CD4-positive, alpha-beta T cell treated with Interleukin-6 at 100 ng/mL for 8 hours (primary cell): ENCODE results near the gene TSC2.
"Not testable (repeated sequence)": the region's sequence is repeated elsewhere in the genome, so short reads cannot be mapped to it uniquely, and the experiment has no call there.

Source experiments
- DNase-seq: peaks from one replicate; pipeline ENCODE4 v3.0.0-alpha.2; 2020; ENCODE audit warnings: mixed read lengths, low spot score

TSC2 gene

DNA sequence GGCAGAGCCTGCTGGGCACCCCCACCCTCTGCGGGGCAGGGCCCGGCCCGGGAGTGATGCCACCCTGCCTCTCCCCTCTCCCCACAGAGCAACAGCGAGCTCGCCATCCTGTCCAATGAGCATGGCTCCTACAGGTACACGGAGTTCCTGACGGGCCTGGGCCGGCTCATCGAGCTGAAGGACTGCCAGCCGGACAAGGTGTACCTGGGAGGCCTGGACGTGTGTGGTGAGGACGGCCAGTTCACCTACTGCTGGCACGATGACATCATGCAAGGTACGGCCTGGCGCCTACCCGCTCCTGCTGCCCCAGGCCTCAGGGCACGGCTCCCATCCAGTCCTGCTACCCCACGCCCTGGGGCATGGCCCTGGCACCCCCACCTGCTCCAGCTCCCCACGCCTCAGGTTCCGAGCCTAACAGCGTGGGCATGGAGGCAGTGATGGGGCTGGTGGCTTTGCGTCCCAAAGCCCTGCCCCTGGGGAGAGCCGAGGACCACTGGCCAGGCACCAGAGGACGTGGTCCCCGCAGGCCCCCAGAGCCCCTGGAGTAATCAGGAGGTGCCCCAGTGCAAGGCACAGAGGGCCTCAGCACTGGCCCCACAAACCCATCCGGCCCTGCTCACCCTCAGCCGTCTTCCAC is 38.4 kb downstream of the TSC2 start:
- DNase-seq: no peak

DNA sequence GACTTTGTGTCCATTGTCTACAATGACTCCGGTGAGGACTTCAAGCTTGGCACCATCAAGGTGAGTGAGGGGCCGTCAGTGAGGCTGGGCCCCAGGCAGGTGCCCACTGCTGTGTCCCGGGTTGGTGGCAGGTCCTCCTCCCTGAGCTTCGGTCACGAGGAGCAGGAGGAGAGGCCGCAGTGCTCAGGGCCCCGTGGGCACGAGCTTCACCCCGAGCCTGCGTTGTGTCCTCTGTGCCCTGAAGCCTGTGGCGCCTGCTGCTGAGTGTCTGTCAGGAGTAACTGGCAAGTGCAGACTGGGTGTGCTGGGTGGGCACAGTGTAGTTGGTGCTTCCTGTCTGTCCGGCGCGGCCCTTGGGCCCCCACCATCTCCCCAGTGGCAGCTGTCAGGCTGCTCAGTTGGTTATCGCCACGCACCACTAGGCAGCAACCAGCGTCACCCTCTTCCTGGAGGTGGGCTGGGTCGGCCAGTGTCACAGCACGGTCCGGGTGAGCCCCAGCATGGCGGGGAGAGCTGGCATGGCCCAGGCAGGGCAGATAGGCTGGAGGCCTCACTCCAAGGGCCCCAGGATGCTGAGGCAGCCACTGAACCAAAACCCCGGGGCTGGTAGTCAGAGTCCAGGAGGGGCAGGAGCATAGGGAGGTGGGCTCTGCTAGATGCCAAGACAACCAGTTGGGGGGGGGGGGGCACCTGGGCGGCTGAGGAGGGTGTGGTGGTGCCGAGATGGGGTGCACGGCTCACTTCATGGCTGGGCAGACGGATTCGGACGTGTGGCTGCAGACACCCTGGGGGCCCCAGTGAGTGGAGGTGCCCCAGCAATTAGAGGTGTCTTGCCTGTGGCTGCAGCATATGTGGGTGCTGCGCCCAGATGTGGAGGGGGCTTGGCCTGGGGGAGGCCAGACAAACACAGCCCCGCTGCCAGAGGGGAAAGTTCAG is 39.3 kb downstream of the TSC2 start:
- DNase-seq: no peak

DNA sequence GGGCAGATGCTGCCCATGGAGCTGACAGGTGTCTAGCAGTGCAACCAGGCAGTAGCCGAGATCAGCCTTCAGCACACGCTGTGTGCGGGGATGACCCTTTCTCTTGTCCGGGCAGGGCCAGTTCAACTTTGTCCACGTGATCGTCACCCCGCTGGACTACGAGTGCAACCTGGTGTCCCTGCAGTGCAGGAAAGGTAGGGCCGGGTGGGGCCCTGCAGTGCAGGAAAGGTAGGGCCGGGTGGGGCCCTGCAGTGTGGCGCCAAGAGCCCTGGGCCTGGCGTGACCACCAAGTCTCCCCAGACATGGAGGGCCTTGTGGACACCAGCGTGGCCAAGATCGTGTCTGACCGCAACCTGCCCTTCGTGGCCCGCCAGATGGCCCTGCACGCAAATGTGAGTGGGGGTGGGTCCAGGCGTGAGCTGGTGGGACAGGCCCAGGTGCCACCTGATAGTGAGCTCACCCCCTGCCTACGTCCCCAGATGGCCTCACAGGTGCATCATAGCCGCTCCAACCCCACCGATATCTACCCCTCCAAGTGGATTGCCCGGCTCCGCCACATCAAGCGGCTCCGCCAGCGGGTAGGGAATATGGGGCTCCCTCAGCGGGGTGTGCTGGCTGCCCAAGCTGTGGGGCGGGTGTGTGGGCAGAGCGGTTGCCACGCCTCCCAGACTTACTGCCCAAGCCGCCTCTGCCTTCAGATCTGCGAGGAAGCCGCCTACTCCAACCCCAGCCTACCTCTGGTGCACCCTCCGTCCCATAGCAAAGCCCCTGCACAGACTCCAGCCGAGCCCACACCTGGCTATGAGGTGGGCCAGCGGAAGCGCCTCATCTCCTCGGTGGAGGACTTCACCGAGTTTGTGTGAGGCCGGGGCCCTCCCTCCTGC is 40.2 kb downstream of the TSC2 start:
- DNase-seq: no peak

DNA sequence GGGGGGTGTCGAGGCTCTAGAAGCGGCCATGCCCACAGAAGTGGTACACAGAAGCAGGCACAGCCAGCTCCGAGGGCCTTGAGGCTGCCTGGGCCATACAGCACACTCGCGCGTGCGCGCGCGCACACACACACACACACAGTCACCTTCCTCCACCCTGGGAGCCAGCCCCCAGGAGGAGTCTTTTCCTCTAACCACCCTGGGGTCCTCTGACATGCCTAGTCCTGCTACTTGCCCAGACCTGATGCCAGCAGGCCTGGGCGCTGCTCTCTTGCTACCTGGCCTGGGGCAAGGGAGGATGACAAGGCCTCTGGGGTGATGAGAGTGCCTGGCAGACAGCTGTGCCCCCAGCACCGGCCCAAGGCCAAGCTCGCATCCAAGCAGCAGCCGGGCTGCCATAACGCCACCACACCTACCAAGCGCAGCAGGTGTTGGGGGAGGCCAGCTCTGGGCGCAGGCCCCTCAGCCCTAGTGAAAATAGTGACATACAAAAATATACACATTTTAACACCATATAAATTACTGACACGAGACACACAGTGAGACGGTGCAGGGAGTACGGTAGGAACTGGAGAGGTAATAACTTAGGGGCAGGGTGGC is 41.1 kb downstream of the TSC2 start:
- DNase-seq: no peak

DNA sequence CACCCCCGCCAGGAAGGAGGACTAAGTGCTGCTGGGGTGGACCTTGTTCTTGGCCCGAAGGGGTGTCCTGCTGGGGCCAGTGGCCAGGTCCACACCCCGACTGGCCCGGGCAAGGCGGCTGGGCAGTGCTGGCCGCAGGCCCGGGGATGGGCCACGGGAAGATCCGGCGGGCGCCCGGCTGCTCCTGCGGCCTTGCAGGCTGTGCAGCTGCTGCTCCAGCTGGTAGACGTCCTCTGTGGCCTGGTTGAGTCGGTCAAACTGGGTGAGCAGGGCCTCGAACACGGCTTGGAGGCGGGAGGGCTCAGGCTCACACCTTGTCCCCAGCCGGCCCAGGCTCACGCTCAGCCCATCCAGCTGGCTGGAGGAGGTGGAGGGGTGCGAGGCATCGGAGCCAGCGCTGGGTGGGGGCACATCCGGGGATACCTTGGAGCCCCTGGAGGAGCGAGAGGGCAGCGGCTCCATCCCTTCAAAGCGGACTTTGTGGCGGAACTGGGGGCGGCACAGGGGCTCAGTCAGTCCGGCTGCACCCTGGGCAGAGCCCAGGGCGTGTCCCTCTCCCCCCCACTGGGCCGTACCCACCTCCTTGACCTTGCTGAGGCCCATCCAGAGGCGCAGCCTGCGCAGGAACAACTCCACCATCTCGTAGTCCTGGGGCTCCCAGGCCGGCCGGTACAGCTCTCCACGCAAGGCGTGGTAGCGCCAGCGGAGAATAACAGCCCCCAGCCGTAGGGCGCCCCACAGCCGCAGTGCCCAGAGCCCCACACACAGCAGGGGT is 42.1 kb downstream of the TSC2 start:
- no peak for DNase-seq

DNA sequence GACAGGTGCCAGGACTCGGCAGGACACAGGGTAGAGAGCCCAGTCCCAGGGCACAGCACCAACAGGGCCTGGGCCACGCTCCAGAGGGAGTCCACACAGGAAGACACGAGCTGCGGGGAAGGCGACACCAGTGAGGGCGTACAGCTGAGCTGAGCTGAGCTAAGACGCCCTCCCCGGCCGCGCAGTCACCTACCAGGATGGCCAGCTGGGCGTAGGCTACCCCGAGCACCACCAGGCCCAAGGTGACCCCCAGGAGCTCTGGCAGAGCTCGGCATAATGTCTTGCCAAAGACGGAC is 42.6 kb downstream of the TSC2 start:
- no peak for DNase-seq

DNA sequence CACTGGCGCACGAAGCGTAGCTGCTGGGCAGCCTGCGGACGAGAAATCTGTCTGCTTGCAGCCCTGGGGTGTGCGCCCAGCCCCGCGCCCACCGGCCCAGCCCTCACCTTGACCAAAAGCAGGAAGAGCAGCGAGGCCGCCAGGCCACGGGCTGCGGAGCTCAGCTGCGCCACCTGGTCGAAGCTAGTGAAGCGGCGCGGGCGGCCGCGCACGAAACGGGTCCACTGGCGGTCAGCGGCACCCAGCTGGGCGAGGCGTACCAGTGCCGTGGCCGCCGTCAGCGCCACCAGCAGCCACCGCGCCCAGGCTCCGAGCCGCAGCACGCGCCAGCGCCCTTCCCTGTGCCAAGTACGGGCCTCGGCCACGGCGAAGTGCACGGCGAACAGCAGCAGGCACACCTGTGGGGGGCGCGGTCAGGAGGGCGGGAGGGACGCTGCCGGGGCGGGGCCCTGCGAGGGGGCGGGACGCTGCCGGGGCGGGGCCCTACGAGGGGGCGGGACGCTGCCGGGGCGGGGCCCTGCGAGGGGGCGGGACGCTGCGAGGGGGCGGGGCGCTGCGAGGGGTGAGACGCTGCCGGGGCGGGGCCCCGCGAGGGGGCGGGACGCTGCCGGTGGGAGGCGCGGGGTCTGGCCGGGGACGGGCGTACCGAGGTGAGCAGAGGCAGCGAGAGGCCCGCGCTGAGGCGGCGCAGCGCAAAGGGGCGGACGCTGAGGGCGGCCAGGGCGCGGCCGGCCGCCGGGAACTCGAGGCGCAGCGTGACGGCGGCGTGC is 43.2 kb downstream of the TSC2 start:
- peak; percentile 24 for DNase-seq

DNA sequence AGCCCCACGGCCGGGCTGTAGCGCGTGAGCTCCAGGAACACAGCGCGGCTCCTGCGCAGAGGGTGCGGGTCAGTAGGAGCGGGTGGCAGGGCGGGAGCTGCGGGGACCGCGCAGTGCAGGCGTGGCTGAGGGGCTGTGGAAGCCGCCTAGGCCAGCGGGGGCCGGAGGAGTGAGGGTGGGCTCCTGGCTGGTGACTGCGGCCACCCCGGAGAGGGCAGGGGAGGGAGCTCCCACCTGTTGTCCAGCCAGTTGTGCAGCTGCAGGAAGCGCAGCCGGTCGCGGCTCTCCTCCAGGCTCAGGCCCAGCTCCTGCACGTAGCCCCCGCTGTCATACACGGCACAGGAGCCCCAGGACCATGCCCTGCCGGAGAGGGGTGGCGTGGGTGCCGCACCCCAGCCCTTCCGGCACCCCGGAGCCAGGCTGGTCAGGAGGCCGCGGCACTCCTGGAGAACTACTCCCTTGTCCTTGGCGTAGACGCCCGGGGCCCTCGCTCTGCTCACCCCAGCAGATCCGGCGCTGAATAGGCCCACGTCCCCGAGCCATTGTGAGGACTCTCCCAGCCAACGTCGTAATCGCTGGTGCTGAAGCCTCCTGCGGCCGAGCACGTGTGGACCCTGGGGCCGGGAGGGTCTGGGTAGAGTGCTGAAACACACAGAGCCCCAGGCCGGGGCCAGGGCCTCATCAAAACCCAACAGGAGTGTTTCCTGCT is 43.9 kb downstream of the TSC2 start:
- DNase-seq: no peak

DNA sequence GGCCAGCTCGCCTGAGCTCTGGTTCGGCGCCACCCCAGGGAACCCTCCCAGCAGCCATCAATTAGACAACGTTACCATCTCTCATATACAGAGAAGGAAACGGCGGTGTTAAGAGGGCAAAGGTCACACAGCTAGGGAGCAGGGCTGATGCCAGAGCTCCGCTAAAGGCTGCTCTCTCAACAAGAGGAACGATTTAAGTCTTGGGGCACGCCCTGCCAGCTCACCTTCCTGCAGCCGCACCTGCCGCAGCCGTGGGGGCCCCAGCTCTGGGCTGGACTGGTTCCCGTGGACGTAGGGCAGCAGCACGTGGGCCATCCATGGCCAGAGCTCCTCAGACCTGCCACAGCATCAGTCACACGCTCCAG is 44.5 kb downstream of the TSC2 start:
- DNase-seq: no peak

DNA sequence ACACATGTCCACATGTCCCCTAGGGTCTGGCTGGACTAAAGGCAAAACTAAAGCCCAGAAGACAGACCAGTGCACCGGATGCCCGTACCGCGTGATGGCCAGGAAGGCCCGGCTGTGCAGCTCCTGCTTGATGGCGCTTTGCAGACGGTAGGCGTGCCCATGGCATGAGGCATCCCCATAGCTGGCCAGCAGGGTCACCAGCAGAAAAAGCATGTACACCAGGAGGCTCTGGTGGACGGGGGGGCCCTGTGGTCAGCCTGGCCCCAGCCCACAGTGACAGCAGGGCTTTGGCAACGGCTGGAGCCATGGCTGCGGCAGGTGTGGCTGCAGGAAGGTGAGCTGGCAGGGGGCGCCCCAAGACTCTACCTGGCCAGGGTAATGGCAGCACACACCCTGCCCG is 45.1 kb downstream of the TSC2 start:
- no peak for DNase-seq

DNA sequence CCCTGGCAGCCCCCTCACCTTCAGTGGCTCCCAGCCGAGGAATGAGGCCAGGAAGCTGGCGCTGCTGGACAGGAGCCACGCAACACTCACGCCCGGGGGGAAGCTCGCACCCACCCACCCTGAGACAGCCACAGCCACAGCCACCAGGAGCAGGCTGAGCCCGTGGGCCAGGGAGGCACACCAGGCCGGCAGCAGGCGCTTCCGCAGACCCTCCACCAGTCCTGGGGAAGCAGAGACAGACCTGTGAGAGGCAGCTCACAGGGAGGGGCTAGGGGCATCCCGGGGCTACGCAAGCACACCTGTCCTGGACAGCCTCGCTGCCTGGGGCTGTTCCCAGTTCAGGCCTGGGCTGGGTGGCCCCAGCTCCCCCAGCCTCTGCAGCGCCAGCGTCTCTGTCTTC is 46.0 kb downstream of the TSC2 start:
- DNase-seq: no peak

DNA sequence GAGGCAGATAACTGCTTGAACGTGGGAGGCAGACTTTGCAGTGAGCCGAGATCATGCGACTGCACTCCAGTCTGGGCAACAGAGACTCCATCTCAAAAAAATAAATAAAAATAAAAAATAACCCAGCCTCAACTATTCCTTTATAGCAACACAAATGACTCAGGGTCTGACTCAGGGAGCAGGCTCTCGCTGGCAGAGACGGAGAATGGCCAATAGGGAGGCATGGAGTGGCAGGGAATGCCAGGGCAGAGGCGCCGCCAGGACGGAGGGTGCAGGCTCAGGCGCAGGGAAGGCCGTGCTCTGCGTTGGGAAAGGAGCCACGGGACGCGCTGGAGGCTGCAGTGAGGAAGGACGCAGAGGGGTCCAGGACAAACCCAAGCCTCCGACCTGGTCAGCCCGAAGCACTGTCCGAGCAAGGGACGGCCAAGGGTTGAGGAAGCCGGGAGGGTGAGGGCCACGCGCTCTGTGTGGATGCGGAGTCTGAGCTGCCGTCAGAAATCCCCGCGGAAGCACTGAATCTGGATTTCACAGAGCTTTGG is 47.6 kb downstream of the TSC2 start:
- DNase-seq: no peak

DNA sequence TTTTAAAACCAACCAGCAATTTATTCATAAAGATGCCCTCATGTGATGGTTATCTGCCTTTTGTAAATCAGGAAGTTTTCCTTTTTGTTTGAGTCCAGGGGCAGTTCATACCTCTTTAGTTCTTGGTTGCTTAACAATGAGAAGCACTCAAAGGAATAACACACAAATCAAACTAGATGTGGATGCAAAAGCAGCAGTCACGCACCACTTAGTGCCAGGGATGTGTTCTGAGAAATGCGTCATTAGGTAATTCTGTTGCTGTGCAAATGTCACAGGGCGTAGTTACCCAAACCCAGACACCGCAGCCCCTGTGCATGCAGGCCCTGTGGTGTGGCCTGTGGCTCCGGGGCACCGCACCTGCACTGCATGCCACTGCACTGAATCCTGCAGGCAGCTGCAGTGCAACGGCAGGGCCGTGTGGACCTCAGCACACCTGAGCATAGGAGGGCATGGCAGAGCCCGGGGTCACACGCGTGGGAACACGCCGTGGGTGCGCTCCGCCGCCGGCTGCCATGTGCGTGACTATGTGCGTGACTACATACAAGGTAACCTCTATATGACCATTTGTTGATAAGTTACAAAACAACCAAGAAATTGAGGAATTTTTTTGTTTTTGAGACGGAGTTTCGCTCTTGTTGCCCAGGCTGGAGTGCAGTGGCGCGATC is 48.3 kb downstream of the TSC2 start:
- no peak for DNase-seq

DNA sequence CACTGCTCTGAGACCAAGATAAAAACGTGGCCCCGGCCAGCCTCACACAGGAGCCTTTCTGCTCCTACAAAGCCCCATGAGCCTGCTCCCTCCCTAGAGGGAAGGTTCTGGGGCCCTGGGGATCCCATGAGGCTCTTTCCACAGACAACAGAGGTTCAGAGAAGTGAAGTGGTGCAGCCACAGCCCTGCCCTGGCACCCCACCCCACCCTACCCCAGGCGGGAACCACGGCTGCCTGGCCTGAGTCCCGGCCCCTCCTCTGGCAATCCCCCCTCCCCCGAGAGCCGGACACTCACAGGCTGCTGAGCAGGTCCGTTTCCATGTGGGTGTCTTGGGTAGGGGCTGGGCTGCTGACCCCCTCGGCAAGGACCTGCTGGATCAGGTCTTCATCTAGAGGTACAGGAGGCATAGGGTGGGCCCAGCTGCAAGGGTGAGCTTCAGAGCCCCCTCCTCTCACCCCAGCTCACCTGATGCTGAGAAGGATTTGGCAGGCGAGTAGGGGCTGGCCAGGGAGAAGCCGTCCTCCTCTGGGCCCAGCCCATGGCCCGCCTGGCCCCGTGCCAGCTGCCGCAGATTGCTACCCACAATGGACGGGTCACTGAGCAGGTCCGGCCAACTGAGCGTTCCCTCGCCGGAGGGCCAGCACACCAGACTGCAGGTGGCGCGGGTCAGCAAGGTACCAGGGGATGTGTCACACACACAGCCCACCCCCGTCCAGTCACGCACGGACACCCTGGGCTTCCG is 49.2 kb downstream of the TSC2 start:
- DNase-seq: no peak

DNA sequence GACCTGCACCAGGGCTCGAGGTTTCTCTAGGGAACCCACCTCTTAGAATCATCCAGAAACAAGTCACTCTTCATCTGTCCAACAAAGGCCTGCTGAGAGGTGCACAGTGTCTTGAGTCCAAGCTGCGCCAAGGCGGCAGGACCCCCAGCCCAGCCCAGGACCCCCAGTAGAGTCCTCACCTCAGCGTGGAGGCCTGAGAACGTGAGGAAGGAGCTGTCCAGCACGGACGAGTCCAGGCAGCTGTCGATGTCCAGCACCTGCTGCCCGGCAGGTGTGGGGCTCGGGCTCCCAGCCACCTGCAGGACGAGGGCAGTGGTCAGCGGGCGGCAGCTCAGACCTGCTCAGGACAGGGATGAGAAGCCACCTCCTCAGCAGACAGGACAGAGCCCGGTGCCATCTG is 49.9 kb downstream of the TSC2 start:
- DNase-seq: not testable (repeated sequence)

DNA sequence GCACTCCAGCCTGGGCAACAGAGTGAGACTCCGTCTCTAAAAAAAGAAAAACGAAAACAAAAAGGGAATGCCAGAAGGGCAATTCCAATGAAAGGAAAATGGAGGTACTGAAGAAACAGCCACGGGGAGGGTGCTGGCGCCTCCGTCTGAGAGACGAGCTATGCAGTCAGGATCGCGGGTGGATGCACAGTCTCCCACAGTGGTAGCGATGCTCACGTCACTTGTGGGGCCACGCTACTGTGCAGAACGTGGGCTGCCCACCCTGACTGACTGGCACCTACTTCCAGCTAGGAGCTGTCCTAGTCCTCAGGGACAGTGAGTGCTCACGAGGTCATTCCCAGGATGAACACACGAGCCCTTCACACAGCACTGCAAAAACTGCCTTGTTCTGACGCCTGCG is 53.8 kb downstream of the TSC2 start:
- not testable (repeated sequence) for DNase-seq

DNA sequence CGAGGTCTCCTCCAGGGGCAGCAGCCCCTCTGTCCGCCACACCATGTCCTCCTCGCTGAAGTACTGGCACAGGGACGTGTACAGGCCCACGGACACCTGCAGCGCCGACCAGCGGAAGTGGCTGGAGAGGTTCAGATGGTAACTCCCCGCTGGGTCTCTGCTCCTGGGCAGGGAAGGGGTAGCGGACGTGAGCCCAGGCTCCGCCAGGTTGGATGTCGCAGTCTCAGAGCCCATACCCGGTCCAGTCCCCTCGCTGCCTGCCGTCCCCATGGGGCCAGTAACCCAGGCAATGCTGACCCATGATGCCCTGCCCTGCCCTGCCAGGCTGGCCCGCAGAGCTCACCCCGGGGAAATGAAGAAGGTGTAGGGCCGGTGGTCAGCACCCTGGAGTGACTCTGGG is 54.7 kb downstream of the TSC2 start:
- no peak for DNase-seq

DNA sequence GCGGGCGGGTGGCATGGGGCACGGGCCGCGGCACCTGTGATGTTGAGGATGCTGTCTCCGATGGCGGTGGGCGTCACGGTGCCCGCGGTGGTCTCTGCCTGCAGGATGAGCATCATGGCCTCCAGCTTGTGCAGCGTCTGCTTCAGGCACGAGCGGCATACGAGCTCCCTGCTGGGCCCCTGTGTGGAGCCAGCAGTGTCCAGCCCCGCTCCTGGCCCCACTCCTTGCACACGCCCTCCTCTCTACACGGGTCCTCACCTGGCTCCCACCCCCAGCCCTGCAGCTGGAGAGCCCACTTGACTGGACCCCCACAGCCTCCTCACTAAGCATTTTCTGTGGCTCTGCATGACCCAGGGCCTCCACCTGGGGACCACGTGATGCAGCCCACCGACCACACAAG is 56.7 kb downstream of the TSC2 start:
- DNase-seq: not testable (repeated sequence)

DNA sequence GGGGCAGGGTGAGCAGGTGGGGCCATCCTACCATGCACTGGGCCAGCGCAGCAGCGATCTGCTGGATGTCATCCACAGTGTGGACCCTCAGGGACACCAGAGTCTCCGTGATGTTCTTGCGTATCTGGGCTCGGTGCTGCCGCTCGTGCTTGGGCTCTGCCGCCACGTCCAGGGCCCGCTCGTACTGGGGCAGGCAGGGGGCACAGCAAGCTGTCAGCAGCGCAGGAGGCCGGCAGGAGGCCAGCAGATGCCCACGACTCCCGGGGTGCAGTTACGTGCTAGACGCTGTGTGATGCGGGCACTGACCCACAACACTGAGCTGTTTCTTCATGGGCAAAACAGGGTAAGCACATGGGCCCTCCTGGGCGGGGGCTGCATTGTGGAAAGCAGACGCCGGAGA is 57.5 kb downstream of the TSC2 start:
- not testable (repeated sequence) for DNase-seq
